ENCODE results near the gene ACVRL1. TPM values are rescaled to one million over a fixed set of nuclear protein-coding genes. Genes with fewer than 3 reads are reported as not detected.

ACVRL1 gene
- total and polyA plus RNA-seq, 9 of the 15 experiments (the other 6 are each of a cell fraction or from before 2014, with no cell fraction given): 0.07 to 1.4 (median 0.30) TPM

GRCh38 chr12:51883998-51884675 lies 23.2 kb upstream of the ACVRL1 start (continued):
- TF ChIP-seq PCBP1 (IDR thresholded peaks at IDR 0.05; ENCODE audit: low read depth, low read length, poor library complexity, severe bottlenecking) (no peak), E2F3 (CRISPR knock-in tag; IDR thresholded peaks at IDR 0.05) (no peak), U2AF2 (optimal IDR thresholded peaks at IDR 0.05; ENCODE audit: low read depth, low read length) (no peak), MYNN (IDR thresholded peaks at IDR 0.05) (no peak), MYNN (CRISPR knock-in tag; IDR thresholded peaks at IDR 0.05) (no peak), NFE2L1 (tag; IDR thresholded peaks at IDR 0.05; ENCODE audit: borderline replicate concordance, low read depth) (peak; percentile 8; the same call in 1 of the 2 replicates), RBBP5 (IDR thresholded peaks at IDR 0.05; ENCODE audit: borderline replicate concordance, insufficient read depth, low read length, poor library complexity, severe bottlenecking) (peak; percentile 35), EHMT2 (IDR thresholded peaks at IDR 0.05) (no peak; the same call in 1 of the 2 replicates), L3MBTL2 (IDR thresholded peaks at IDR 0.05) (no peak), GTF2E2 (tag; IDR thresholded peaks at IDR 0.05) (no peak), HDAC1 (IDR thresholded peaks at IDR 0.05) (0 out of 4 replicates have a peak, but pooled peaks of 1 of the 2 experiments have one; percentile 11), CEBPG (CRISPR knock-in tag; IDR thresholded peaks at IDR 0.05) (no peak), CEBPG (tag; conservative IDR thresholded peaks at IDR 0.05 in 1 of 2, IDR thresholded peaks at IDR 0.05 in 1 of 2) (peak in 1 of 2 experiments; percentile 60; a peak in 2 of 4 replicates), NCOA6 (IDR thresholded peaks at IDR 0.05) (no peak), ARID1B (IDR thresholded peaks at IDR 0.05) (no peak), ZBTB2 (IDR thresholded peaks at IDR 0.05) (no peak), ZNF324 (CRISPR knock-in tag; IDR thresholded peaks at IDR 0.05) (no peak), ZNF445 (CRISPR knock-in tag; IDR thresholded peaks at IDR 0.05; ENCODE audit: low read depth) (no peak)
- TF ChIP-seq, protein P1, sequence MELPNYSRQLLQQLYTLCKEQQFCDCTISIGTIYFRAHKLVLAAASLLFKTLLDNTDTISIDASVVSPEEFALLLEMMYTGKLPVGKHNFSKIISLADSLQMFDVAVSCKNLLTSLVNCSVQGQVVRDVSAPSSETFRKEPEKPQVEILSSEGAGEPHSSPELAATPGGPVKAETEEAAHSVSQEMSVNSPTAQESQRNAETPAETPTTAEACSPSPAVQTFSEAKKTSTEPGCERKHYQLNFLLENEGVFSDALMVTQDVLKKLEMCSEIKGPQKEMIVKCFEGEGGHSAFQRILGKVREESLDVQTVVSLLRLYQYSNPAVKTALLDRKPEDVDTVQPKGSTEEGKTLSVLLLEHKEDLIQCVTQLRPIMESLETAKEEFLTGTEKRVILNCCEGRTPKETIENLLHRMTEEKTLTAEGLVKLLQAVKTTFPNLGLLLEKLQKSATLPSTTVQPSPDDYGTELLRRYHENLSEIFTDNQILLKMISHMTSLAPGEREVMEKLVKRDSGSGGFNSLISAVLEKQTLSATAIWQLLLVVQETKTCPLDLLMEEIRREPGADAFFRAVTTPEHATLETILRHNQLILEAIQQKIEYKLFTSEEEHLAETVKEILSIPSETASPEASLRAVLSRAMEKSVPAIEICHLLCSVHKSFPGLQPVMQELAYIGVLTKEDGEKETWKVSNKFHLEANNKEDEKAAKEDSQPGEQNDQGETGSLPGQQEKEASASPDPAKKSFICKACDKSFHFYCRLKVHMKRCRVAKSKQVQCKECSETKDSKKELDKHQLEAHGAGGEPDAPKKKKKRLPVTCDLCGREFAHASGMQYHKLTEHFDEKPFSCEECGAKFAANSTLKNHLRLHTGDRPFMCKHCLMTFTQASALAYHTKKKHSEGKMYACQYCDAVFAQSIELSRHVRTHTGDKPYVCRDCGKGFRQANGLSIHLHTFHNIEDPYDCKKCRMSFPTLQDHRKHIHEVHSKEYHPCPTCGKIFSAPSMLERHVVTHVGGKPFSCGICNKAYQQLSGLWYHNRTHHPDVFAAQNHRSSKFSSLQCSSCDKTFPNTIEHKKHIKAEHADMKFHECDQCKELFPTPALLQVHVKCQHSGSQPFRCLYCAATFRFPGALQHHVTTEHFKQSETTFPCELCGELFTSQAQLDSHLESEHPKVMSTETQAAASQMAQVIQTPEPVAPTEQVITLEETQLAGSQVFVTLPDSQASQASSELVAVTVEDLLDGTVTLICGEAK (IDR thresholded peaks at IDR 0.05): no peak
- TF ChIP-seq, protein P1 (CRISPR knock-in tag; IDR thresholded peaks at IDR 0.05): no peak
